DND-41 (cell line): Measurements from ENCODE around the gene PIGS.
A peak's percentile ranks its signal among the peaks of the same experiment; 100 is the strongest.
"Not testable (repeated sequence)": the region's sequence is repeated elsewhere in the genome, so short reads cannot be mapped to it uniquely, and the experiment has no call there.

ENCODE experiments used
- ATAC-seq: fragments of 200-7000 bp; cut with Tn5 transposase; 3 replicates; pipeline ENCODE4 v1.9.1; 2021; ENCODE audit warnings: low read depth; ENCODE audit not compliant: insufficient read depth
- DNase-seq: peaks from one replicate; pipeline ENCODE4 v3.0.0-alpha.2; 2020
- H2AFZ ChIP-seq: 2 replicates; pipeline ENCODE4 v1.6.0; 2012; ENCODE audit warnings: low read depth, low read length
- H3K27ac ChIP-seq: 2 replicates; pipeline ENCODE4 v1.5.1; 2012; ENCODE audit warnings: low read length, inconsistent platforms
- H3K27me3 ChIP-seq: fragments of 200-600 bp; sonication (generic); 2 replicates; pipeline ENCODE4 v1.6.0; 2012; ENCODE audit warnings: low read length, mild to moderate bottlenecking, inconsistent platforms; ENCODE audit not compliant: insufficient read depth, poor library complexity
- H3K36me3 ChIP-seq: 2 replicates; pipeline ENCODE4 v1.5.1; 2012; ENCODE audit warnings: low read length, inconsistent platforms; ENCODE audit not compliant: insufficient read depth
- H3K4me1 ChIP-seq: 2 replicates; pipeline ENCODE4 v1.5.1; 2012; ENCODE audit warnings: mild to moderate bottlenecking, low read length; ENCODE audit not compliant: insufficient read depth
- H3K4me2 ChIP-seq: 2 replicates; pipeline ENCODE4 v1.6.0; 2012; ENCODE audit warnings: mild to moderate bottlenecking, moderate library complexity, low read length, inconsistent platforms; ENCODE audit not compliant: insufficient read depth
- H3K4me3 ChIP-seq, 2 experiments: fragments of 200-600 bp in 1 of 2; shearing (Covaris generic) in 1 of 2; 2 replicates each; pipeline ENCODE4 v1.5.1; 2012 to 2016; ENCODE audit warnings: inconsistent platforms in 2 of 2, low read length in 2 of 2, mild to moderate bottlenecking in 2 of 2, low read depth in 1 of 2, moderate library complexity in 1 of 2
- H3K79me2 ChIP-seq: 2 replicates; pipeline ENCODE4 v1.6.0; 2012; ENCODE audit warnings: low read length, inconsistent platforms; ENCODE audit not compliant: insufficient read depth
- H3K9ac ChIP-seq: 2 replicates; pipeline ENCODE4 v1.6.0; 2012; ENCODE audit warnings: low read depth, mild to moderate bottlenecking, inconsistent platforms, low read length, moderate library complexity
- H3K9me3 ChIP-seq: 2 replicates; pipeline ENCODE4 v1.5.1; 2012; ENCODE audit warnings: low read length, moderate library complexity, mild to moderate bottlenecking, inconsistent platforms; ENCODE audit not compliant: insufficient read depth, severe bottlenecking
- H4K20me1 ChIP-seq: 2 replicates; pipeline ENCODE4 v1.6.0; 2012; ENCODE audit warnings: low read length; ENCODE audit not compliant: insufficient read depth
- EZH2 ChIP-seq: IDR thresholded peaks from 3 replicates; pipeline ENCODE4 v1.6.1; 2012; ENCODE audit warnings: borderline replicate concordance, low read depth, mild to moderate bottlenecking, moderate library complexity, low read length, inconsistent platforms; ENCODE audit not compliant: severe bottlenecking
- TF ChIP-seq, protein P1 (sequence below): IDR thresholded peaks from 2 replicates; pipeline ENCODE4 v1.5.1; 2012; ENCODE audit warnings: borderline replicate concordance, low read length, moderate library complexity, mild to moderate bottlenecking; ENCODE audit not compliant: poor library complexity, severe bottlenecking; ENCODE audit errors: extremely low read depth

Gene PIGS

DNA sequence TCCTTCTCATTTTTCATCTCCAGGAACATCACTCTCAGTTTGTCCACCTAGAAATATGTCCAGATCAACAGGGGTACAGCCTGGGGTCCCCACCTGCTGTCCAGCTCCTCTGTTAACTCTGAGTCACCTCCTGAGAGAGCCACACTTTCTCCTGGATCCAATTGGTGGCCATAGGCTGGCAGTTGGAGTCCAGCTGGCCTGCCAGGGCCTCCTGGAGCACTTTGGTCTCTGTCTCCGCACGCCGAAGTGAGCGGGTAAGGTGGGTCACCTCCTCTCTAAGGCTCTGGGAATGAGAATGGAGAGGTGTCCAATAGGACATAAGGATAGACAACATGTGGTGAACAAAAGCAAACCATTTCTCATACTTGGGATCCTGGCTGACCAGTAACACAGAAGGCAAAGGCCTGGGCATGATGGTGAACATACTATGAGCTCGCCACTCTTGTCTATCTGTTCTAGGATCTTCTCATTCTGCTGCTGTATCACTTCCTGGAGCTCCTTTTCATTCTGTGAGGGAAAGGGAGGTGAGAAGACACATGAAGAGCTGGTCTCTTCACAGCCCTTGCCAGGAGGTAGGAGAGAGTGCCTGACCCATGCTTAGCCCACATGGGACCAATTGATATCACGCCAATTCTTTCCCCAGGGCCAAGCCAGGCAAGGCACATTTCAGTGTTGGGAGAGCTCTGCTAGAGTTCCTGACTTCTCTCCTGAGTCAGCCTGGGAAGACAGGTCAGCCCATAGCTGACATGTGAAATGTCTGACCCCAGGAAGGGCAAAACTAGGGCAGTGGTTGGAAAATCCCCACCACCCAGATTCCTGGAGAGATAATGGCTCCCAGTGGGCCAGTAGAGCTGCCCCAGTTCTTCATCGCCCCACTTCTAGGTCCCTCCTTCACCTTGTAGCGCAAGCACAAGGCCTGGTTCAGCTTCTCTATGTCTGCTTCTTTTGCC lies 7.2 kb upstream of the PIGS start:
- H3K9ac ChIP-seq: no peak overlapping the region
- H3K27ac ChIP-seq: no peak overlapping the region
- H3K79me2 ChIP-seq: no peaks in the 10 kb centered on the region
- ATAC-seq: no peak
- H3K27me3 ChIP-seq: no peaks in the 10 kb centered on the region
- TF ChIP-seq, protein P1, sequence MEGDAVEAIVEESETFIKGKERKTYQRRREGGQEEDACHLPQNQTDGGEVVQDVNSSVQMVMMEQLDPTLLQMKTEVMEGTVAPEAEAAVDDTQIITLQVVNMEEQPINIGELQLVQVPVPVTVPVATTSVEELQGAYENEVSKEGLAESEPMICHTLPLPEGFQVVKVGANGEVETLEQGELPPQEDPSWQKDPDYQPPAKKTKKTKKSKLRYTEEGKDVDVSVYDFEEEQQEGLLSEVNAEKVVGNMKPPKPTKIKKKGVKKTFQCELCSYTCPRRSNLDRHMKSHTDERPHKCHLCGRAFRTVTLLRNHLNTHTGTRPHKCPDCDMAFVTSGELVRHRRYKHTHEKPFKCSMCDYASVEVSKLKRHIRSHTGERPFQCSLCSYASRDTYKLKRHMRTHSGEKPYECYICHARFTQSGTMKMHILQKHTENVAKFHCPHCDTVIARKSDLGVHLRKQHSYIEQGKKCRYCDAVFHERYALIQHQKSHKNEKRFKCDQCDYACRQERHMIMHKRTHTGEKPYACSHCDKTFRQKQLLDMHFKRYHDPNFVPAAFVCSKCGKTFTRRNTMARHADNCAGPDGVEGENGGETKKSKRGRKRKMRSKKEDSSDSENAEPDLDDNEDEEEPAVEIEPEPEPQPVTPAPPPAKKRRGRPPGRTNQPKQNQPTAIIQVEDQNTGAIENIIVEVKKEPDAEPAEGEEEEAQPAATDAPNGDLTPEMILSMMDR: no peak
- TF ChIP-seq EZH2: no peak
- no peaks in the 10 kb centered on the region for H3K9me3 ChIP-seq
- H3K4me1 ChIP-seq: no peaks in the 10 kb centered on the region
- no peak overlapping the region for H3K4me3 ChIP-seq
- no peaks in the 10 kb centered on the region for H4K20me1 ChIP-seq
- no peak overlapping the region for H3K4me2 ChIP-seq
- no peak overlapping the region for H2AFZ ChIP-seq
- peaks cover 75% of the 10 kb centered on the region for H3K36me3 ChIP-seq
- no peak for DNase-seq

DNA sequence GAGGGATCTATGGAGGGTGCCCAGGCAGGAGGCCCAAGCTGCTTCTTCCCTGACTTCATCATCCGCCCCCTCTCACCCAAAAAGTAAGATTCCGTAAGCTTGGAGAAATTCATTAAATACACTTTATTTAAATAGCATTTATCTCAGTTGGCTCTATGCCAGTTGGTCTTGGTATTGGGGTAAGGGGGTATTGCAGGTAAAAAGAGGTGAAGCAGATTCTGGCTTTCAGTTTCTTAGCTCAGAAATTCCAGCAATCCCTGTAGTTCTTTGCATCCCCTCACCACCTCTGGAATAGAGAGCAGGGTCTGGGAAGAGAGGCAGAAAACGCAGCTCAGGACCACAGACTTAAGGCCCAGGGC lies 6.1 kb upstream of the PIGS start:
- TF ChIP-seq, protein P1: no peak
- no peak for TF ChIP-seq EZH2
- Histone ChIP-seq H3K4me1 (peaks cover 5% of the 10 kb centered on the region), H3K4me3 (no peak overlapping the region), H3K79me2 (no peaks in the 10 kb centered on the region), H3K9me3 (no peaks in the 10 kb centered on the region), H4K20me1 (no peaks in the 10 kb centered on the region), H3K4me2 (no peak overlapping the region), H3K27ac (no peak overlapping the region), H3K9ac (no peak overlapping the region), H3K36me3 (peaks cover 64% of the 10 kb centered on the region), H2AFZ (no peak overlapping the region), H3K27me3 (no peaks in the 10 kb centered on the region)
- ATAC-seq: no peak
- DNase-seq: no peak

DNA sequence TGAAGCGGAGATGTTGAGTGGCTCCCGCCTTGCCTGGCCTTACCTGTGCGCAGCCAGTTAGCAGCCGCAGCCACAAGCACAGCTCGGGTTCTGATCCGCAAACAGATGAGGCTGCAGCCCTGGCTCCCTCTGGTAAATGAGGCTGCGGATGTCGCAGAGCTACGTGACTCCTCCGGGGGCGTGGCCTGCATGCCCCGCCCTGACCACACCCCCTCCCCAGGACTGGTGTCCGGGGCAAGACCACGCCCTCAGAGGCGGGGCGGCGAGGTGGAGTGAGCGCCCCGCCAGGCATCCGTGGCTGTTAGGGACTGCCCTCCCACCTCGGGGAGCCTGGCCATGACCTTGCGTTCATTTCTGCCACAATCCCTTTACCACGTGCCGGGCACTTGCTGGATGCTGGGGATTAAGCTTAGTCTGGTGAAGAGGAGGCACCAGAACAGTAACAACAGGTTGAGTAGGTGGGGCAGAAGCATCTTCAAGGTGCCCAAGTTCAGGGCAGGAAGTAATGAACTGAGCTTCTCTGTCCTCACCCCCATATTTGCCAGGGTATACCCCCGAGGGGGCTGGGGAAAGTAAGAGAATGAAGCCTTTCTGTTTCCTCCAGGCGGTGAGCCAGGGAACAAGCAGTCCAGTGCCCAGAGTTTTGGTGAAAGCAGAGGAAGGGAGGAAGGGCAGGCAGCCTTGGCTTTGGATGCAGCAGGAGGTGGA lies 5.6 kb upstream of the PIGS start, which contains the start of gene ALDOC:
Gene ALDOC (minus strand): TSS at position 138 of the 708 bp plus-strand sequence. CDS start 1,363 bp downstream, outside the sequence.
- no peak within 1 kb of the TSS for H3K27ac ChIP-seq
- DNase-seq: peak; percentile 79

DNA sequence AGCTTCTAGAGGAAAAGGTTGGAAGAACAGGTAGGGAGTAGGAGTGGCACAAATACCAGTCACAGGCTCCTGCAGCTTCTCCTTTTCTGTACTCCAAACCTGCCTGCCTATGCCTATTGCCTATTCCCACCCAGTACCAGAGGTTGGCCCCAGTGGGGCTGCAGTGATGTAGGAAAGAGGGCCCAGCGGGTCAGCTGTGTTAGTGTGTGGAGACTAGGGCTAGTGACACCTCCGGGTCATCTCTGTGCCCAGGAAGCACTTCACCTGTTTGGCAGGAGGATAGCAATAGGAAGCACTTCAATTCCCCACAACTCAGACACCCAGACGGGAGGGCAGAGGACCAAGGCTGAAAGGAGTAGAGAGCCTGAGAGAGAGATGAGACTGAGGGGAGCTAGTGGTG lies 4.7 kb upstream of the PIGS start:
- ATAC-seq, H2AFZ ChIP-seq, H3K9ac ChIP-seq, H3K27me3 ChIP-seq, H3K4me3 ChIP-seq, DNase-seq, H3K4me2 ChIP-seq, H3K27ac ChIP-seq, H4K20me1 ChIP-seq, H3K9me3 ChIP-seq, H3K79me2 ChIP-seq: not testable (repeated sequence)
- H3K4me1 ChIP-seq: peaks cover 13% of the 10 kb centered on the region
- peaks cover 53% of the 10 kb centered on the region for H3K36me3 ChIP-seq

More for the DNA sequence above, 5.6 kb upstream of the PIGS start, which contains the start of gene ALDOC:
- ATAC-seq: peak; percentile 81
- Histone ChIP-seq H3K4me3 (no peak within 1 kb of the TSS), H4K20me1 (no peaks in the 10 kb centered on the region), H3K36me3 (peaks cover 59% of the 10 kb centered on the region), H3K79me2 (peaks cover 1% of the 10 kb centered on the region; the same call in 1 of the 2 replicates), H3K9ac (no peak within 1 kb of the TSS), H3K9me3 (no peaks in the 10 kb centered on the region), H3K4me2 (no peak within 1 kb of the TSS), H2AFZ (no peak within 1 kb of the TSS), H3K4me1 (peaks cover 10% of the 10 kb centered on the region), H3K27me3 (no peaks in the 10 kb centered on the region)
- TF ChIP-seq, protein P1: no peak
- no peak for TF ChIP-seq EZH2
